NT2/D1 (cell line): Measurements from ENCODE around the gene COL2A1.
A peak's percentile ranks its signal among the peaks of the same experiment; 100 is the strongest.

Experiments
- DNase-seq: peaks from one replicate; pipeline ENCODE4 v3.0.0-alpha.2; 2011; ENCODE audit warnings: low read depth, low spot score
- H3K27me3 ChIP-seq: 2 replicates; pipeline ENCODE4 v1.6.0; 2011; ENCODE audit warnings: mild to moderate bottlenecking; ENCODE audit not compliant: insufficient read length, insufficient read depth
- H3K36me3 ChIP-seq: 2 replicates; pipeline ENCODE4 v1.6.1; 2011; ENCODE audit warnings: mild to moderate bottlenecking, low read length, mixed read lengths; ENCODE audit not compliant: insufficient read depth, insufficient read length
- H3K4me1 ChIP-seq: 2 replicates; pipeline ENCODE4 v1.5.1; 2011; ENCODE audit not compliant: insufficient read depth, insufficient read length
- H3K4me3 ChIP-seq: 2 replicates; pipeline ENCODE4 v1.5.1; 2011; ENCODE audit warnings: low read depth; ENCODE audit not compliant: insufficient read length
- H3K9ac ChIP-seq: 2 replicates; pipeline ENCODE4 v1.6.0; 2011; ENCODE audit warnings: low read depth; ENCODE audit not compliant: insufficient read length
- H3K9me3 ChIP-seq: 2 replicates; pipeline ENCODE4 v1.5.1; 2011; ENCODE audit warnings: mild to moderate bottlenecking, low read length; ENCODE audit not compliant: insufficient read depth
- SUZ12 ChIP-seq: IDR thresholded peaks from 2 replicates; pipeline ENCODE4 v1.6.1; 2011; ENCODE audit not compliant: insufficient read length, insufficient read depth; ENCODE audit errors: extremely low read depth
- YY1 ChIP-seq: IDR thresholded peaks from 2 replicates; pipeline ENCODE4 v1.6.1; 2011; ENCODE audit not compliant: insufficient read length, insufficient read depth
- ZNF274 ChIP-seq: IDR thresholded peaks from 2 replicates; pipeline ENCODE4 v1.6.1; 2011; ENCODE audit warnings: mild to moderate bottlenecking, low read depth, low read length

COL2A1 gene

GRCh38 chr12:48029491-48030172 is 25.4 kb upstream of the COL2A1 start:
- no peak for TF ChIP-seq SUZ12
- TF ChIP-seq ZNF274 = no peak
- no peak for TF ChIP-seq YY1
- peaks cover 97% of the 10 kb centered on the region for H3K27me3 ChIP-seq

GRCh38 chr12:48028541-48029431 is 24.5 kb upstream of the COL2A1 start:
- Histone ChIP-seq H3K9me3 (no peaks in the 10 kb centered on the region), H3K4me3 (no peak overlapping the region), H3K4me1 (peaks cover 36% of the 10 kb centered on the region), H3K27me3 (peaks cover 97% of the 10 kb centered on the region), H3K9ac (no peak overlapping the region), H3K36me3 (no peaks in the 10 kb centered on the region)
- no peak for DNase-seq
- TF ChIP-seq YY1 = no peak
- TF ChIP-seq ZNF274 = no peak
- TF ChIP-seq SUZ12 = no peak

More at GRCh38 chr12:48029491-48030172, 25.4 kb upstream of the COL2A1 start:
- no peak for DNase-seq
- Histone ChIP-seq H3K9ac (no peak overlapping the region), H3K4me1 (peaks cover 32% of the 10 kb centered on the region), H3K36me3 (no peaks in the 10 kb centered on the region), H3K4me3 (no peak overlapping the region), H3K9me3 (no peaks in the 10 kb centered on the region)

GRCh38 chr12:48027183-48028002 is 23.1 kb upstream of the COL2A1 start:
- DNase-seq = no peak
- H3K9ac ChIP-seq = peak overlapping the region; percentile 54
- no peak overlapping the region for H3K4me3 ChIP-seq
- no peaks in the 10 kb centered on the region for H3K36me3 ChIP-seq
- H3K27me3 ChIP-seq = peaks cover 97% of the 10 kb centered on the region
- peaks cover 45% of the 10 kb centered on the region for H3K4me1 ChIP-seq
- no peaks in the 10 kb centered on the region for H3K9me3 ChIP-seq
- TF ChIP-seq YY1 (no peak), SUZ12 (no peak), ZNF274 (no peak)

GRCh38 chr12:48026060-48026827 is 22.0 kb upstream of the COL2A1 start:
- no peak overlapping the region for H3K4me3 ChIP-seq
- TF ChIP-seq SUZ12 = no peak
- no peak for TF ChIP-seq YY1
- TF ChIP-seq ZNF274 = no peak
- no peak overlapping the region for H3K9ac ChIP-seq
- DNase-seq = no peak
- H3K9me3 ChIP-seq = no peaks in the 10 kb centered on the region
- H3K4me1 ChIP-seq = peaks cover 47% of the 10 kb centered on the region
- H3K36me3 ChIP-seq = no peaks in the 10 kb centered on the region
- H3K27me3 ChIP-seq = peaks cover 90% of the 10 kb centered on the region

GRCh38 chr12:48025281-48025680 is 21.0 kb upstream of the COL2A1 start:
- no peaks in the 10 kb centered on the region for H3K36me3 ChIP-seq
- no peak for TF ChIP-seq ZNF274
- TF ChIP-seq YY1 = no peak
- TF ChIP-seq SUZ12 = no peak
- H3K27me3 ChIP-seq = peaks cover 90% of the 10 kb centered on the region
- H3K4me3 ChIP-seq = no peak overlapping the region
- H3K4me1 ChIP-seq = peaks cover 47% of the 10 kb centered on the region
- no peaks in the 10 kb centered on the region for H3K9me3 ChIP-seq
- no peak for DNase-seq
- no peak overlapping the region for H3K9ac ChIP-seq

GRCh38 chr12:48024735-48025134 is 20.5 kb upstream of the COL2A1 start:
- H3K4me3 ChIP-seq = no peak overlapping the region
- no peak overlapping the region for H3K9ac ChIP-seq
- TF ChIP-seq YY1 = no peak
- TF ChIP-seq SUZ12 = no peak
- no peak for TF ChIP-seq ZNF274
- H3K27me3 ChIP-seq = peaks cover 90% of the 10 kb centered on the region
- DNase-seq = no peak
- H3K36me3 ChIP-seq = no peaks in the 10 kb centered on the region
- H3K4me1 ChIP-seq = peaks cover 42% of the 10 kb centered on the region
- H3K9me3 ChIP-seq = no peaks in the 10 kb centered on the region
